Endothelial cell of hepatic sinusoid (primary cell): Measurements from ENCODE around the gene PSMB9.

Experiments used
- in situ Hi-C: cut with HindIII; loops from 2 replicates; pipeline ENCODE4 v1.10.0; 2017; ENCODE audit warnings: low sequenced_read_pairs

Gene PSMB9

DNA sequence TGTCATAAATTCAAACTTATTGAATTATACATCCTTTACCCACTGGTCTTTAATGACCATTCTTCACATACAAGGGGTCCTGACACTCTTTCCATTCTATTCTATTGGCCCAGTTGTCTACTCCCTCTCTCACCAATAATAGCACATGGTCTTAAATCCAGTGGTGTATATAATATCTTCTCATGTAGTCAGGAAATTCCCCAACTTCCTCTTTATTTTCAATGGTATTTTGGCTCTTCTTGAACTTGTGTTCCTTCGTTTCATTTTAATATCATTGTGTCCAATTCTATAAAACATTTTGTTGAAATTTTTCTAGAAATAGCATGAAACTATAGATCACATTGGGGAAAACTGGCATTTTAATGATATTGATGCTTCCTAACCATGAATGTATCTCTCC is 36.8 kb downstream of the PSMB9 start:
- in situ Hi-C loops = no loop called here

DNA sequence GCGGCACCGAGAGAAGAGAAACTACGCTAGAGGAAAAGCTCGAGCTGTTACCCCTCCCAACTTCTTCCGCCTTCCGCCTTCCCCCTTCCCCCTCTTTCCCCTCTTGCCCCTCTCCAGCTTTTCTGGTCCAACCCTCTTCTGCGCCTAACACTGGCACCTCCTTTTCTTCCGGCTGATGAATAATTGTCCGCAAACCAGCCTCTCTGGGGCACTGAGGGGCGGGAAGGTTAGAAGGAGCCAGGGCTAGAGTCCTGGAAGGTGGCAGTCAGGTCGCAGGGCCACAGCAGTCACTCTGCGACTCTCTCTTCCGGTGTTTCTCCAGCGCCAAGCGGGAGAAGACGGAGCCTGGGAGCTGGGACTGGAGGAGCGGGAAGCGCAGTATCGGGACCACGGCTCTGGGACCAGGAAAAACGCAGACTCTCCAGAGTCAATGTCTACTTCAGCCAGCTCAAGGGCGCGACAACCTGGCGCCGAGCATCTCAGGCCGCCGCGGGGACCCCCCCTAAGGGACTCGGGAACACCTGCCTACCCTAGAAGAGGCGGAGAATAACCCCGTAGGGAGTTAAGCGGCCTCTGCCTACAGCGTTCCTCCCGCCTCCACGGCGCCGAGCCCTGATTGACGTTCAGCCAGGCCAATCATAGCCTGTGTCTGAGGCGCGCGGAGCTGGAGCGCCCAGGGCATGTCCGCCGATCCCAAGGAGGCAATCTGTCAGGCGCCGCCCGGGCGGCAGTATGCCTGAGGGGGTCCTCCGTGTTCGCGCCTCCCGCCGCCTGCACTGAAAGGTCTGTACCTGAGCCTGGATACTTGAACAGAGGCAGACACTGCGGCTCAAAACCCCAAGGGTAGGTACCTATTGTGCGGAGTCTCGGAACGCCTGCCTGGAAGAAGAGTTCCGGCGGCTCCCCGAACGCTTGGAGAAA is 40.4 kb downstream of the PSMB9 start:
- in situ Hi-C loops = no loop called here

GRCh38 chr6:32895006-32895345 is 41.0 kb downstream of the PSMB9 start:
- in situ Hi-C loops = no loop called here

DNA sequence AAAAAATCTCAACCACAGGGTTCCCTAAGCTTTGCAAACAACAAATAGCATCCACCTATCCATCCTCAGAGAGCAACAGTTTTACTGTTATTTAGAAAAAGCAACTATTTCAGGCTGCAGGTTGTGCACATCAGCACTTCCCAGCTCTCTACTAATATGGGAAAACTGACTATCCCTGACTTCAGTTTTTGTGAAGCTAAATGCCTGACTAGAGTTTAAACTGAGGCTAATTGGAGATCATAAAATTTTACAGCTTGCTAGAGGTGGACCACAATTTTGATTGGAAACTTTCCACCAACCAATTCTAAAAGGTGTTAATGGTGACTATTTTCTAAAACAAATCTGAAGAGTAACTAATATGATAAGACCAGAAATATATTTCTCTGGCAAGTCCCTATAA is 50.0 kb downstream of the PSMB9 start:
- in situ Hi-C loops = loop anchor here (10.0 kb wide), 1 partner anchor 71 kb away; no protein-coding TSS in a partner anchor

GRCh38 chr6:32905078-32905477 is 51.1 kb downstream of the PSMB9 start:
- in situ Hi-C loops = loop anchor here (5.0 to 10.0 kb wide), 3 partner anchors 42 to 87 kb away; no protein-coding TSS in a partner anchor

GRCh38 chr6:32906539-32906938 is 52.5 kb downstream of the PSMB9 start:
- in situ Hi-C loops = loop anchor here (5.0 to 10.0 kb wide), 3 partner anchors 41 to 86 kb away; no protein-coding TSS in a partner anchor

- in situ Hi-C loops = loop anchor here (5.0 to 10.0 kb wide), 3 partner anchors 38 to 83 kb away; no protein-coding TSS in a partner anchor
Measured at GRCh38 chr6:32908897-32909296, 54.9 kb downstream of the PSMB9 start.
